ENCODE data around the gene RREB1.
"Not testable (repeated sequence)": the region's sequence is repeated elsewhere in the genome, so short reads cannot be mapped to it uniquely, and the experiment has no call there.

Gene RREB1

GRCh38 chr6:7268362-7268761 lies 160.6 kb downstream of the RREB1 start:
- no peak for DNase-seq (ENCODE audit: extremely low read depth, low read depth)
- TF ChIP-seq CTCF (IDR thresholded peaks at IDR 0.05; ENCODE audit: low read depth, low read length) = no peak

- no peak for DNase-seq (ENCODE audit: extremely low read depth, low read depth)
These were observed 161.2 kb downstream of the RREB1 start for GRCh38 chr6:7268816-7269555.

GRCh38 chr6:7269816-7270215 lies 162.1 kb downstream of the RREB1 start:
- DNase-seq (ENCODE audit: extremely low read depth, low read depth) = no peak
- TF ChIP-seq CTCF (IDR thresholded peaks at IDR 0.05; ENCODE audit: low read depth, low read length) = no peak

More at GRCh38 chr6:7268816-7269555, 161.2 kb downstream of the RREB1 start:
- TF ChIP-seq CTCF (IDR thresholded peaks at IDR 0.05; ENCODE audit: low read depth, low read length) = no peak

- no peak for DNase-seq (ENCODE audit: extremely low read depth, low read depth)
- TF ChIP-seq CTCF (IDR thresholded peaks at IDR 0.05; ENCODE audit: low read depth, low read length) = no peak
These were observed 162.8 kb downstream of the RREB1 start for GRCh38 chr6:7270320-7271204.

GRCh38 chr6:7271205-7271534 lies 163.4 kb downstream of the RREB1 start:
- no peak for TF ChIP-seq CTCF (IDR thresholded peaks at IDR 0.05; ENCODE audit: low read depth, low read length)
- no peak for DNase-seq (ENCODE audit: extremely low read depth, low read depth)

GRCh38 chr6:7273709-7274108 lies 165.9 kb downstream of the RREB1 start:
- DNase-seq (ENCODE audit: extremely low read depth, low read depth) = no peak
- TF ChIP-seq CTCF (IDR thresholded peaks at IDR 0.05; ENCODE audit: low read depth, low read length) = no peak

- not testable (repeated sequence) for DNase-seq (ENCODE audit: extremely low read depth, low read depth)
These were observed 166.8 kb downstream of the RREB1 start for GRCh38 chr6:7274525-7274924.
